Activated CD4-positive, alpha-beta T cell treated with anti-CD3 and anti-CD28 coated beads for 24 hours (primary cell): Measurements from ENCODE around the gene PRKCB.
A peak's percentile ranks its signal among the peaks of the same experiment; 100 is the strongest.

Experiments used
- DNase-seq, 2 donors: peaks; one replicate each; pipeline ENCODE4 v3.0.0-alpha.2; 2020; ENCODE audit warnings: low read depth in 2 of 2

Gene PRKCB

GRCh38 chr16:23966597-23967394 lies 131.0 kb downstream of the PRKCB start:
- DNase-seq = no peak

- no peak for DNase-seq
These were observed 132.0 kb downstream of the PRKCB start for GRCh38 chr16:23967775-23968174.

DNA sequence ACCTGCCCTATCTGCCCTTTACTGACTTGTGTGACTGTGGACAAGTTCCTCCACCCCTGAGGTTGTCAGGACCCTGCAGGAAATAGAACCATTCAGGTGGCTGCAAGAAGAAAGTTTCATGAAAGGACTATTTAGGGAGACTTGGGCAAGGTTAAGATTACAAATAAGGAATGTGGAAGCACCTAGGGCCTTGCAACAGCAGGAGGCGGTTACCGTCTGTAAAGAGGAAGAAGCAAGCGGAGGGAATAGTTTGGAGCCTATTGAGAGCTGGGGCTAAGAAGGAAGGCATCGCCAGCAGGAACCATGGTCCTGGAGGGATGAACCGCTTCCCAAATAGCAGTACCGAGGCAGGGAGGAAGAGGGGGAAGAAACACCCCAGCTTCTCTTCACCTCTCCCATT lies 132.4 kb downstream of the PRKCB start:
- no peak for DNase-seq

DNA sequence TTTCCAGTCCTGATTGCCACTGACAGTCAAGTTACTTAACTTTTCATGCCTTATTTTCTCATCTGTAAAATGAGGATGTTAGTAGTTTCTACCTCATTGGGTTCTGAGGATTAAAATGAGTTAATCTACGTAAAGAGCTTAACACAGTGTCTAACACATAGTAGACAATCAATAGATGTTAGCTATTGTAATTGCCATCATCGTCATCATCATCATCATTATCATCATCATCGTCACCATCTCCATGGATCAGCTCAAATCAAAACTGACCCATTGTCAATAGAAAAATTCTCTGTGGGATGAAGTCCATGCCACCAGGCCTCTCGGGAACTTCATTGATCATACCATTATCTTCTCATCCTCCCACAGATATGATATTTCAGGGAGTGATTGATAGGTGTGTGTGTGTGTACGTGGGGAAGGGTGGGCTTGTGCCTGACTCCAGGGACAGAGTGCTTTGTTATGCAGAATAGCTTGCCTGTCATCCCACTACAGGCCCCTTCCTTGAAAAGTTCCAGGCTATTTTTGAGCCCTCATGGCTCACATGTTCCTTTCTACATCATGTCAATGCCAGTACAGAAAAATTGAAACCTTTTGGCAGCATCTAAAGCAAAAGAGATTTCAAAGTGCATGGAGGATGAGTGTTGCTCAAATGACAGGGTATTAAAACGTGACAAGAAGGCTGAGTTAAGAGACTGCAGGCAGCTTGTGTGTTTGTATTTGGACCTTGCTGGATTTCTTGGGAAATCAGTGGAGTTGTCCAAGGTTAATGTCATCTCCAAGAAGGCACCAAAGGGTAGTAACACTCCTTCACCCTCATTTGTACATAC lies 133.9 kb downstream of the PRKCB start:
- no peak for DNase-seq

DNA sequence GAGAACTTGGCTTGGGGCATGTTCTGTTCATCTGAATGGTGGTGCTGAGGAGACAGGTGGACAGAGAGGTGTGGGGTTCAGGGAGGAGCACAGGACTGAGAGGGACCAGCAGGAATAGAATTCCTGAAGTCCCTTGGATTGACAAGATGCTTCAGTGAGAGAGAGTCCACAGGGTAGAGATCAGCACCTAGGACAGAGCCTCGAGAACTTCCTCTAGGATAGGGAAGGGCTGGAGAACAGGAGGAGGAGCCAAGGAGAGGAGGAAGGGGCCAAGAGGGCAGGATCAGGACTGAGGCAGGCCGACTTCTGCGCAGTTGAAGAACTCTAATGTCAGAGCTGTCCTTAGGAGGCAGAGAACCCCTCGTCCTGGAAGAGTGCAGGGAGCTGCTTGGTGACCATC lies 138.4 kb downstream of the PRKCB start:
- no peak for DNase-seq

- DNase-seq = no peak
These were observed 139.5 kb downstream of the PRKCB start for GRCh38 chr16:23975293-23975692.

DNA sequence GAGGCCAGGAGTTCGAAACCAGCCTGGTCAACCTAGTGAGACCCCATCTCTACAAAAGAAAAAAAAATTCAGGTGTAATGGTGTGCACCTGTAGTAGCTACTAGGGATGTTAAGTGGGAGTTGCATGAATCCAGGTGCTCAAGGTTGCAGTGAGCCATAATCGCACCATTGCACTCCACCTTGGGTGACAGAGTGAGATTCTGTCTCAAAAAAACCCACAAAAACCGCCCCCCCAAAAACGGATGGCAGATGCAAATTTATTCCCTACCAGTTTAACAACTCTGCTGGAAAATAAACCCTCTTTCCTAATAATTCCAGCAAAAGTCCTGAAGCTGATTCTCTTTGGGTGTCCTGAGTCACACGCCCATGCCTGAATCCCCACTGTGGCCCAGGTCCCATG lies 140.3 kb downstream of the PRKCB start:
- no peak for DNase-seq

GRCh38 chr16:23976524-23976923 lies 140.7 kb downstream of the PRKCB start:
- no peak for DNase-seq

GRCh38 chr16:23979441-23979840 lies 143.7 kb downstream of the PRKCB start:
- no peak for DNase-seq

GRCh38 chr16:23979982-23980381 lies 144.2 kb downstream of the PRKCB start:
- DNase-seq = no peak

DNA sequence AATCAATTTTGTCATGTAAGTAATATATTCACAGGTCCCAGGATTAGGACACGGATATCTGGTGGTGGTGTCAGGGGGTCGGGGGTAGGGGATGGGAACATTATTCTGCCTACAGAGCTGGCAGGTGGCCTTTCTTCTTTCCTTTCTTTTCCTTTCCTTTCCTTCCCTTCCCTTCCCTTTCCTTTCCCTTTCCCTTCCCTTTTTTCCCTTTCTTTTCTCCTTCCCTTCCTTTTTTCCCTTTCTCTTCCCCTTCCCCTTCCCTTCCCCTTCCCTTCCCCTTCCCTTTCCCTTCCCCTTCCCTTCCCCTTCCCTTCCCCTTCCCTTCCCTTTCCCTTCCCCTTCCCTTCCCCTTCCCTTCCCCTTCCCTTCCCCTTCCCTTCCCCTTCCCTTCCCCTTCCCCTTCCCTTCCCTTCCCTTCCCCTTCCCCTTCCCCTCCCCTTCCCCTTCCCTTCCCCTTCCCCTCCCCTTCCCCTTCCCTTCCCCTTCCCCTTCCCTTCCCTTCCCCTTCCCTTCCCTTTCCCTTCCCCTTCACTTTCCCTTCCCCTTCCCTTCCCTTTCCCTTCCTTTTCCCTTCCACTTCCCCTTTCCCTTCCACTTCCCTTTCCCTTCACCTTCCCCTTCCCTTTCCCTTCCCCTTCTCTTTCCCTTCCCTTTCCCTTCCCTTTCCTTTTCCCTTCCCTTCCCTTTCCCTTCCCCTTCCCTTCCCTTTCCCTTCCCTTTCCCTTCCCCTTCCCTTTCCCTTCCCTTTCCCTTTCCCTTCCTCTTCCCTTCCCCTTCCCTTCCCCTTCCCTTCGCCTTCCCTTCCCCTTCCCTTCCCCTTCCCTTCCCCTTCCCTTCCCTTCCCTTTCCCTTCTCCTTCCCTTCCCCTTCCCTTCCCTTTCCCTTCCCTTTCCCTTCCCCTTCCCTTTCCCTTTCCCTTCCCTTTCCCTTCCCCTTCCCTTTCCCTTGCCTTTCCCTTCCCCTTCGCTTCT lies 145.9 kb downstream of the PRKCB start:
- DNase-seq = no peak

GRCh38 chr16:23986455-23986854 lies 150.7 kb downstream of the PRKCB start:
- no peak for DNase-seq

GRCh38 chr16:23987443-23987842 lies 151.7 kb downstream of the PRKCB start:
- DNase-seq = no peak

GRCh38 chr16:23990507-23990906 lies 154.7 kb downstream of the PRKCB start:
- DNase-seq = no peak

GRCh38 chr16:23991066-23991465 lies 155.3 kb downstream of the PRKCB start:
- DNase-seq = no peak

DNA sequence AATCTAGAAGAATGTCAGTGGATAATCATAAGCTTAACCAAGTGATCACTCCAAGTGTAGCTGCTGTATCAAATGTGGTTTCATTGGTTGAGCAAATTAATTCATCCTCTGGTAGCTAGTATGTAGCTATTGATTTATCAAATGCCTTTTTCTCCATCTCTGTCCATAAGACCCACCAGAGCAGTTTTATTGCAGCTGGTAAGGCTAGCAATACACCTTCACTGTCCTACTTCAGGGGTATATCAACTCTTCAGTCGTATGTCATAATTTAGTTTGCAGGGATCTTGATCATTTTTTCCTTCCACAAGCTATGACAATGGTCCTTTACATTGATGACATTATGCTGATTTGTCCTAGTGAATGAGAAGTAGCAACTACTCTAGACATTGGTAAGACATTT lies 158.8 kb downstream of the PRKCB start:
- no peak for DNase-seq

DNA sequence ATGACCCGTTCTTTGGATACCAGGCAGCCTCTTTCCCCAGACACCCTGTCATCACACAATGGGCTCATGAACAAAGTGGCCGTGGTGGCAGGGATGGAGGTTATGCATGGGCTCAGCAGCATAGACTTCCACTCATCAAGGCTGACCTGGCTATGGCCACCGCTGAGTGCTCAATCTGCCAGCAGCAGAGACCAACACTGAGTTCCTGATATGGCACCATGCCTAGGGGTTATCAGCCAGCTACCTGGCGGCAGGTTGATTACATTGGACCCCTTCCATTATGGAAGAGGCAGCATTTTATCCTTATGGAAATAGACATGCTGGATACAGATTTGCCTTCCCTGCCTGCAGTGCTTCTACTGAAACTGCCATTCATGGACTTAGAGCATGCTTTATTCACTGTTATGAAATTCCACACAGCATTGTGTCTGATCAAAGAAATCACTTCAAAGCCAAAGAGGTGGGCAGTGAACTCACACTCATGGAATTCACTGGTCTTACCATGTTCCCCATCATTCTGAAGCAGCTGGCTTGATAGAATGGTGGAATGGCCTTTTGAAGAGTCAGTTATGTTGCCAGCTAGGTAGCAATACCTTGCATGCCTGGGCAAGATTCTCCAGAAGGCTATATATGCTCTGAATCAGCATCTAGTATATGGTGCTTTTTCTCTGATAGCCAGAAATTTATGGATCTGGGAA lies 160.6 kb downstream of the PRKCB start:
- no peak for DNase-seq

DNA sequence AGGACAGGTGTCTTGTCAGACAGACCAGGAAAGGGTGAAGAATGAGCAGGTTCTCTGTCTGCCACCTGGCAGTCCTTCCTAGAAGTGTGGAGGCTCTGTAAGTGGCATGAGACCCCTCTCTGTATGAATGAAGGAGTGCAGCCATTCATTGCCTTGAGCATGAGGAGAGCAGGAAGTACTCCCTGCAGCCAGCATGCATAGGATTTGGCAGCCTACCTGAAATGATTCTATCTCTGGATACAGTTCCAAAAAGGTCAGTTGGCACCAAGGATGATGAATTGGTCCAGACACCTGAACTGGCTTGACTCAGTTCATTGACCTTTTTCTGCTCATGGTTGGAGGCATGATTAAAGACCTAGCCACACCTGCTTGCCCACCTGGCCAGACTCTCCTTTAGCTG lies 163.0 kb downstream of the PRKCB start:
- DNase-seq = no peak

DNA sequence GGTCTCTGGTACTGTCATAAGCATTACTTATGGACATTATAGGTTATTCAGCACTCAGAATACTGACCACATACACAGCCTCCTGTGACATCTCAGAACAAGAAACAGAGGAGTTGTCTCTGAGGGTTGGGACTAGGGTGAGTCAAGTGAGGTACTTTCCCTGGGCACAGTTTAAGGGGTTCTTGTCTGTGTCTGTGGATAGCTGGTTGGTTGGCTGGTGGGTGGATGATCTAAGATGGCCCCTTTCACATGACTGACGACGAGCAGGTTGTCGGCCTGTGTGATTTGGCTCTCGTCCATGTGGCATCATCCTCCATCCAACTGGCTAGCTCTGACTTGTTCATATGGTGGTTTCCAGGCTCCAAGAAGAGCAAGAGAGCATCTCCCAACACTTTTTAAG lies 163.9 kb downstream of the PRKCB start:
- DNase-seq = peak; percentile 50 to 53

GRCh38 chr16:24001710-24002109 lies 165.9 kb downstream of the PRKCB start:
- DNase-seq = no peak

GRCh38 chr16:24002619-24003018 lies 166.8 kb downstream of the PRKCB start:
- DNase-seq = no peak
